ENCODE measurements around the gene RPL29.

RPL29 gene

DNA sequence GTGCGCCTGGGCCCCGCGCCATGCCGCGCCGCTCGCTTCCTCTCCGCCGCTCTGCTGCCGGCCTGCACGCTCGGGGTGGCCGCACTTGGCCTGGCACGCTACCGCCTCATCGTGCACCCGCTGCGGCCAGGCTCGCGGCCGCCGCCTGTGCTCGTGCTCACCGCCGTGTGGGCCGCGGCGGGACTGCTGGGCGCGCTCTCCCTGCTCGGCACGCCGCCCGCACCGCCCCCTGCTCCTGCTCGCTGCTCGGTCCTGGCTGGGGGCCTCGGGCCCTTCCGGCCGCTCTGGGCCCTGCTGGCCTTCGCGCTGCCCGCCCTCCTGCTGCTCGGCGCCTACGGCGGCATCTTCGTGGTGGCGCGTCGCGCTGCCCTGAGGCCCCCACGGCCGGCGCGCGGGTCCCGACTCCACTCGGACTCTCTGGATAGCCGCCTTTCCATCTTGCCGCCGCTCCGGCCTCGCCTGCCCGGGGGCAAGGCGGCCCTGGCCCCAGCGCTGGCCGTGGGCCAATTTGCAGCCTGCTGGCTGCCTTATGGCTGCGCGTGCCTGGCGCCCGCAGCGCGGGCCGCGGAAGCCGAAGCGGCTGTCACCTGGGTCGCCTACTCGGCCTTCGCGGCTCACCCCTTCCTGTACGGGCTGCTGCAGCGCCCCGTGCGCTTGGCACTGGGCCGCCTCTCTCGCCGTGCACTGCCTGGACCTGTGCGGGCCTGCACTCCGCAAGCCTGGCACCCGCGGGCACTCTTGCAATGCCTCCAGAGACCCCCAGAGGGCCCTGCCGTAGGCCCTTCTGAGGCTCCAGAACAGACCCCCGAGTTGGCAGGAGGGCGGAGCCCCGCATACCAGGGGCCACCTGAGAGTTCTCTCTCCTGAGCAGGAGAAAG, 39.6 kb downstream of the RPL29 start:
- H3K4me3 Mint-ChIP-seq = peak overlapping the region; percentile 49
- H3K9me3 Mint-ChIP-seq = no peaks in the 10 kb centered on the region
- no peak overlapping the region for H3K27ac Mint-ChIP-seq
- peaks cover 2% of the 10 kb centered on the region for H3K36me3 Mint-ChIP-seq
- H3K4me1 Mint-ChIP-seq = no peaks in the 10 kb centered on the region
- H3K27me3 Mint-ChIP-seq = peaks cover 9% of the 10 kb centered on the region

DNA sequence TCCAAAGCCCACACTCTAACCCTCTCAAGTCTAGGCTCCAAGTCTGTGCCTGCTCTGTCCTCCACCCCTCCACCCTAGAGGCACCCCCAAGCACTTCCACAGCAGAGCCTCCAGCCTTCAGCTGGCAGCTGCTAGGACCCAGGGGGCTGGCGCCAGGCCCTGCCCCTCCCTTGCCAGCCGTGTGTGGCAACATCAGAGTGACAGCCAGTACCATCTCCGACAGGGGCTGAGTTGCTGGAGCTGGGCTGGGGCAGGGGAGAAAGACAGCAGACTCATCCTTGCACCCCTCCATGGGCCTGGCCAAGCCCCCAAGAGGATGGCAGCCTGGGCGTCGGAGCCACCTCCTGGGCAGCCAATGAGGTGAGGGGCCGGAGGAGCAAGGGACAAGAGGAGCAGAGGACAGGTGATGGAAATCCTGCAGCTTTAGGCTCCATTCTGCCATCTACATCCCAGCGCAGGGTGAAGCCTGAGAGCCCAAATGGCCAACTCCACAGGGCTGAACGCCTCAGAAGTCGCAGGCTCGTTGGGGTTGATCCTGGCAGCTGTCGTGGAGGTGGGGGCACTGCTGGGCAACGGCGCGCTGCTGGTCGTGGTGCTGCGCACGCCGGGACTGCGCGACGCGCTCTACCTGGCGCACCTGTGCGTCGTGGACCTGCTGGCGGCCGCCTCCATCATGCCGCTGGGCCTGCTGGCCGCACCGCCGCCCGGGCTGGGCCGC, 40.4 kb downstream of the RPL29 start, which contains the start of gene GPR62:
Gene GPR62 (plus strand): TSS at position 207 of the 718 bp plus-strand sequence. CDS start 272 bp downstream, at position 479.
- H3K27ac Mint-ChIP-seq = no peak within 1 kb of the TSS
- H3K9me3 Mint-ChIP-seq = no peaks in the 10 kb centered on the region
- no peaks in the 10 kb centered on the region for H3K4me1 Mint-ChIP-seq
- peaks cover 9% of the 10 kb centered on the region for H3K27me3 Mint-ChIP-seq
- H3K36me3 Mint-ChIP-seq = peaks cover 2% of the 10 kb centered on the region
- H3K4me3 Mint-ChIP-seq = peak within 1 kb of the TSS; percentile 49

DNA sequence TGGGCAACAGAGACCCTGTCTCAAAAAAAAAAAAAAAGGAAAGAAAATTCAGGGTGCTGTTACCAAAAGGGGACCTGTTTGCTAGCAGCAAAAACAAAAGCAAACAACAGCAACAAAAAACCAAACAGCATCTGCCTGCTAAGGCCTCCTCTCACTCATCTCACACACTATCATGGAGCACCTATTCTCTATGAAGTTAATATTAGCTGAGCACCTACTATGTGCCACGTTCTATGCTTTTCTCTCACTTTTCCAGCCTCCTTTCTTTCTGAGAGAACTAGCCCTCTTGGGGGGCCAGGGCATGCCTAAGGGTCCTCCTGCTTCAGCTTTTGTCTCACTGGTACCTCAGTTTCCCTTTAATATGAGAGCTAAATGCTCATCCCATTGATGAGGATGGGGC, 41.0 kb downstream of the RPL29 start:
- no peak overlapping the region for H3K27ac Mint-ChIP-seq
- no peaks in the 10 kb centered on the region for H3K4me1 Mint-ChIP-seq
- H3K36me3 Mint-ChIP-seq = peaks cover 2% of the 10 kb centered on the region
- H3K4me3 Mint-ChIP-seq = no peak overlapping the region
- no peaks in the 10 kb centered on the region for H3K9me3 Mint-ChIP-seq
- peaks cover 9% of the 10 kb centered on the region for H3K27me3 Mint-ChIP-seq

GRCh38 chr3:51954105-51954504, 41.6 kb downstream of the RPL29 start:
- Mint-ChIP-seq H3K27ac (no peak overlapping the region), H3K27me3 (peaks cover 9% of the 10 kb centered on the region), H3K4me3 (no peak overlapping the region), H3K9me3 (no peaks in the 10 kb centered on the region), H3K36me3 (peaks cover 2% of the 10 kb centered on the region), H3K4me1 (no peaks in the 10 kb centered on the region)

- Mint-ChIP-seq H3K27ac (no peak overlapping the region), H3K9me3 (no peaks in the 10 kb centered on the region), H3K4me1 (no peaks in the 10 kb centered on the region), H3K36me3 (peaks cover 2% of the 10 kb centered on the region), H3K27me3 (peaks cover 9% of the 10 kb centered on the region), H3K4me3 (no peak overlapping the region)
Measured at GRCh38 chr3:51953445-51953844, 42.2 kb downstream of the RPL29 start.

DNA sequence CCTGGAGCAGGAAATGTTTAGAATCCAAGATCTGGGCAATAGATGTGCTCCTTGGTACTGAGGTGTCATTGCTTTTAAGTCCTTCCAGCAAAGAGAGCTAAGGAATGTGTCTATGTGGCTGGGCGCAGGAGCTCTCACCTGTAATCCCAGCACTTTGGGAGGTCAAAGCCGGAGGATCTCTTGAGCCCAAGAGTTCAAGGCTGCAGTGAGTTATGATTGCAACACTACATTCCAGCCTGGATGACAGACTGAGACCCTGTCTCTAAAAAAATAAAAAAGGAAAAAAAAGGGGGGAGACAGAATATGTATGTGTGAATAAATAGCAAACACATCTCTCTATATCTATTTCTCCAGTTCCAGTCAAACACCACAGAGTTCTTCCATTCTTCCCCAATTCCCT, 44.8 kb downstream of the RPL29 start:
- Mint-ChIP-seq H3K4me3 (no peak overlapping the region), H3K27me3 (peaks cover 8% of the 10 kb centered on the region), H3K4me1 (no peaks in the 10 kb centered on the region), H3K36me3 (no peaks in the 10 kb centered on the region), H3K9me3 (no peaks in the 10 kb centered on the region), H3K27ac (no peak overlapping the region)

- Mint-ChIP-seq H3K27ac (no peak overlapping the region), H3K4me3 (no peak overlapping the region), H3K9me3 (no peaks in the 10 kb centered on the region), H3K36me3 (no peaks in the 10 kb centered on the region), H3K27me3 (peaks cover 8% of the 10 kb centered on the region), H3K4me1 (no peaks in the 10 kb centered on the region)
Measured at GRCh38 chr3:51949121-51949520, 46.6 kb downstream of the RPL29 start.

- H3K4me1 Mint-ChIP-seq = no peaks in the 10 kb centered on the region
- H3K9me3 Mint-ChIP-seq = no peaks in the 10 kb centered on the region
- H3K4me3 Mint-ChIP-seq = no peak overlapping the region
- peaks cover 1% of the 10 kb centered on the region for H3K27me3 Mint-ChIP-seq
- no peak overlapping the region for H3K27ac Mint-ChIP-seq
- no peaks in the 10 kb centered on the region for H3K36me3 Mint-ChIP-seq
Measured at GRCh38 chr3:51948016-51948580, 47.6 kb downstream of the RPL29 start.

DNA sequence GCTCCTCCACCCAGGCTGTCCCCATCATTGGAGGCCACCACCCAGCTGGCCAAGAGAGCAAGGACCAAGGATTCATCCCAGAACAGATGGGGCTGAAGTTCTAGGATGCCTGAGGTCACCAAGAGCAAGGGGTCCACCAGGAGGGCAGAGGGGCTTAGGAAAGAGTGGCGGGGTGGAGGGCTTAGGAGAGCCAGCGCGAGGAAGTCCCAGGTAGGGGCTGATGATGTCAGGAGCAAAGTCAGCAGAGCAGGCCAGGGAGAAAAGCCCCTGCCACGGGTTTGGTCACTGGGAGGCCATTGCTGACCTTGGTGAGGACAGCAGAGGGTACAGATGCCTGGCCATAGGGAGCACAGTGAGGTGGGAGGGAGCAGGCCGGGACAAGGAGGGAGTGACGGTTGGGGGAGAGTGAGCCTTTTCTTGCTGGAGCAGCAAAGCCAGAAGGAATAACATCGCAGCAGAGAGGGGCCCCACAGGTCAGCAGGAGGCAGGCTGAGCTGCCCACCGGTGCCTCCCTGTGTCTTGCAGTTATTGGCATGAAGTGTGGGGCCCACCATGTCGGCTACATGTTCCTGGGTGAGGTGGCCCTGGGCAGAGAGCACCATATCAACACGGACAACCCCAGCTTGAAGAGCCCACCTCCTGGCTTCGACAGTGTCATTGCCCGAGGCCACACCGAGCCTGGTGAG, 48.3 kb downstream of the RPL29 start:
- H3K4me3 Mint-ChIP-seq = no peak overlapping the region
- no peaks in the 10 kb centered on the region for H3K9me3 Mint-ChIP-seq
- peaks cover 6% of the 10 kb centered on the region for H3K4me1 Mint-ChIP-seq
- H3K27ac Mint-ChIP-seq = no peak overlapping the region
- no peaks in the 10 kb centered on the region for H3K27me3 Mint-ChIP-seq
- no peaks in the 10 kb centered on the region for H3K36me3 Mint-ChIP-seq

- Mint-ChIP-seq H3K4me3 (no peak overlapping the region), H3K27me3 (no peaks in the 10 kb centered on the region), H3K36me3 (no peaks in the 10 kb centered on the region), H3K4me1 (peaks cover 6% of the 10 kb centered on the region), H3K9me3 (no peaks in the 10 kb centered on the region), H3K27ac (no peak overlapping the region)
Measured at GRCh38 chr3:51946796-51947195, 48.9 kb downstream of the RPL29 start.

GRCh38 chr3:51945926-51946705, 49.6 kb downstream of the RPL29 start:
- no peaks in the 10 kb centered on the region for H3K9me3 Mint-ChIP-seq
- H3K4me1 Mint-ChIP-seq = peaks cover 6% of the 10 kb centered on the region
- H3K4me3 Mint-ChIP-seq = no peak overlapping the region
- H3K27ac Mint-ChIP-seq = no peak overlapping the region
- peaks cover 1% of the 10 kb centered on the region for H3K36me3 Mint-ChIP-seq
- no peaks in the 10 kb centered on the region for H3K27me3 Mint-ChIP-seq

GRCh38 chr3:51945031-51945840, 50.5 kb downstream of the RPL29 start:
- H3K27ac Mint-ChIP-seq = no peak overlapping the region
- H3K4me1 Mint-ChIP-seq = peaks cover 14% of the 10 kb centered on the region
- no peaks in the 10 kb centered on the region for H3K9me3 Mint-ChIP-seq
- no peaks in the 10 kb centered on the region for H3K27me3 Mint-ChIP-seq
- no peak overlapping the region for H3K4me3 Mint-ChIP-seq
- H3K36me3 Mint-ChIP-seq = peaks cover 9% of the 10 kb centered on the region

- Mint-ChIP-seq H3K4me1 (peaks cover 21% of the 10 kb centered on the region), H3K36me3 (peaks cover 9% of the 10 kb centered on the region), H3K9me3 (no peaks in the 10 kb centered on the region), H3K27ac (no peak overlapping the region), H3K4me3 (no peak overlapping the region), H3K27me3 (no peaks in the 10 kb centered on the region)
Measured at GRCh38 chr3:51944451-51945021, 51.2 kb downstream of the RPL29 start.

Data from activated naive CD4-positive, alpha-beta T cell treated with anti-CD3 and anti-CD28 coated beads, Interleukin-2, amount 50 U/mL, for 24 hours (primary cell).